SU-DHL-6 (cell line): ENCODE measurements around the gene RAB31.

ENCODE experiments used
- EZH2phosphoT487 ChIP-seq: fragments of 200-600 bp; sonication (generic), shearing (Covaris generic); conservative IDR thresholded peaks from 2 replicates; pipeline ENCODE4 v1.6.1; 2018; ENCODE audit warnings: mild to moderate bottlenecking, antibody characterized with exemption, low read length, moderate library complexity, mixed read lengths
- TF ChIP-seq, protein P1 (sequence below): fragments of 200-600 bp; sonication (generic); IDR thresholded peaks from one replicate; pipeline ENCODE4 v1.5.1; 2017; ENCODE audit warnings: antibody characterized with exemption, mild to moderate bottlenecking, low read length, moderate library complexity; ENCODE audit not compliant: insufficient read depth, poor library complexity, severe bottlenecking

DNA sequence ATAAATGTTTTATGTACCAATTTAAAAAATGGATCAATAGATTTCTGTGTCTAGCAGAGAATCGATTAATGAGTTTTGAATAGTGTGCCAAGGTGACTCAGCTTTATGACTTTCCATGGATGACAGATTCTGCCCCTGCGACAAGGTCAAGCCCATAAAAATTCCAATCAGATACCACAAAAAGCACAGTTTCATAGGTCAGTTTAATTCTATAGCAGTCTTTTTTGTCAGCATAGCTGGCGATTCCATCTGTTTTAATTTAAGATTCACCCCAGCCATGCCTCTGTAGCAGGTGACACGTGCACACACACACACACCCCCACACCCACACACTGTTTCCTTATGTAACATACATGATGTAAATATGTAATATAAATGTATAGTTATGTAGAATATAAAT is 28.9 kb downstream of the RAB31 start:
- TF ChIP-seq, protein P1, sequence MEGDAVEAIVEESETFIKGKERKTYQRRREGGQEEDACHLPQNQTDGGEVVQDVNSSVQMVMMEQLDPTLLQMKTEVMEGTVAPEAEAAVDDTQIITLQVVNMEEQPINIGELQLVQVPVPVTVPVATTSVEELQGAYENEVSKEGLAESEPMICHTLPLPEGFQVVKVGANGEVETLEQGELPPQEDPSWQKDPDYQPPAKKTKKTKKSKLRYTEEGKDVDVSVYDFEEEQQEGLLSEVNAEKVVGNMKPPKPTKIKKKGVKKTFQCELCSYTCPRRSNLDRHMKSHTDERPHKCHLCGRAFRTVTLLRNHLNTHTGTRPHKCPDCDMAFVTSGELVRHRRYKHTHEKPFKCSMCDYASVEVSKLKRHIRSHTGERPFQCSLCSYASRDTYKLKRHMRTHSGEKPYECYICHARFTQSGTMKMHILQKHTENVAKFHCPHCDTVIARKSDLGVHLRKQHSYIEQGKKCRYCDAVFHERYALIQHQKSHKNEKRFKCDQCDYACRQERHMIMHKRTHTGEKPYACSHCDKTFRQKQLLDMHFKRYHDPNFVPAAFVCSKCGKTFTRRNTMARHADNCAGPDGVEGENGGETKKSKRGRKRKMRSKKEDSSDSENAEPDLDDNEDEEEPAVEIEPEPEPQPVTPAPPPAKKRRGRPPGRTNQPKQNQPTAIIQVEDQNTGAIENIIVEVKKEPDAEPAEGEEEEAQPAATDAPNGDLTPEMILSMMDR, result no peak
- no peak for TF ChIP-seq EZH2phosphoT487
